Endodermal cell (in vitro differentiated cells): ENCODE data around the gene CDH2. TPM values are rescaled to one million over a fixed set of nuclear protein-coding genes. Genes with fewer than 3 reads are reported as not detected.

ENCODE experiments used
- DNase-seq: peaks from one replicate; pipeline ENCODE4 v3.0.0-alpha.2; 2017
- H3K27ac ChIP-seq: 2 replicates; pipeline ENCODE4 v1.5.1; 2013; ENCODE audit warnings: mild to moderate bottlenecking, low read depth, low read length, moderate library complexity
- H3K27me3 ChIP-seq: 2 replicates; pipeline ENCODE4 v1.6.1; 2013; ENCODE audit warnings: mild to moderate bottlenecking, low read length, moderate library complexity; ENCODE audit not compliant: insufficient read depth, control insufficient read depth, poor library complexity, severe bottlenecking
- H3K36me3 ChIP-seq: 2 replicates; pipeline ENCODE4 v1.7.0; 2013; ENCODE audit warnings: mild to moderate bottlenecking, low read length, moderate library complexity; ENCODE audit not compliant: control insufficient read depth, insufficient read depth
- H3K4me1 ChIP-seq: one replicate; pipeline ENCODE4 v1.7.0; 2013; ENCODE audit warnings: low read length; ENCODE audit not compliant: control insufficient read depth, insufficient read depth
- H3K4me3 ChIP-seq: 2 replicates; pipeline ENCODE4 v1.5.1; 2013; ENCODE audit warnings: mild to moderate bottlenecking, low read length, moderate library complexity
- H3K9ac ChIP-seq: 2 replicates; pipeline ENCODE4 v1.6.1; 2013; ENCODE audit warnings: mild to moderate bottlenecking, low read length, moderate library complexity; ENCODE audit not compliant: poor library complexity, severe bottlenecking; ENCODE audit errors: extremely low read depth
- H3K9me3 ChIP-seq: 2 replicates; pipeline ENCODE4 v1.6.1; 2013; ENCODE audit warnings: mild to moderate bottlenecking, low read length, moderate library complexity; ENCODE audit not compliant: control insufficient read depth
- H3K27ac Mint-ChIP-seq: 2 replicates; pipeline ENCODE4 v1.8.0; 2020; ENCODE audit warnings: mixed read lengths
- H3K27me3 Mint-ChIP-seq: 2 replicates; pipeline ENCODE4 v1.8.0; 2021; ENCODE audit warnings: mild to moderate bottlenecking, mixed read lengths; ENCODE audit not compliant: insufficient read depth
- H3K36me3 Mint-ChIP-seq: 2 replicates; pipeline ENCODE4 v1.8.0; 2020; ENCODE audit warnings: low read depth, mixed read lengths
- H3K4me1 Mint-ChIP-seq: 2 replicates; pipeline ENCODE4 v1.8.0; 2020; ENCODE audit warnings: mixed read lengths
- H3K4me3 Mint-ChIP-seq: 2 replicates; pipeline ENCODE4 v1.8.0; 2020; ENCODE audit warnings: mild to moderate bottlenecking, moderate library complexity, mixed read lengths
- H3K9me3 Mint-ChIP-seq: 2 replicates; pipeline ENCODE4 v1.8.0; 2020; ENCODE audit warnings: mild to moderate bottlenecking, mixed read lengths
- CTCF ChIP-seq: fragments of 200-600 bp; sonication (generic); conservative IDR thresholded peaks from 2 replicates; pipeline ENCODE4 v1.5.0; 2021; ENCODE audit warnings: antibody characterized with exemption, mild to moderate bottlenecking
- WGBS, 2 experiments: methylation state at CpG; one replicate each; pipeline versions ENCODE4 v1.1.5 to v1.1.7; 2013; ENCODE audit warnings: missing lambda C conversion rate in 2 of 2, mixed read lengths in 1 of 2; ENCODE audit not compliant: insufficient coverage in 1 of 2, insufficient read length in 1 of 2; 5-methylcytosine and 5-hydroxymethylcytosine counted together
- total RNA-seq, 2 donors: library from RNA; stranded (reverse); fragmentation: NEBNext Ultra II Directional in 1 of 2; extraction: Animal tissue kit (Norgen Biotek cat#: 25700) in 1 of 2; gene quantifications; 2 replicates in 1 of 2; 3 replicates in 1 of 2; pipeline ENCODE4 v1.2.1, GENCODE V29; 2021

CDH2 gene
- total RNA-seq, 2 donors from 2014 or later: 486 to 572 TPM

- Mint-ChIP-seq H3K9me3 (no peaks in the 10 kb centered on the region), H3K4me3 (peak overlapping the region; percentile 11), H3K27me3 (no peaks in the 10 kb centered on the region), H3K27ac (peak overlapping the region; percentile 89), H3K36me3 (peaks cover 17% of the 10 kb centered on the region), H3K4me1 (peaks cover 79% of the 10 kb centered on the region)
- Histone ChIP-seq H3K36me3 (peaks cover 37% of the 10 kb centered on the region), H3K4me3 (peak overlapping the region; percentile 53), H3K9me3 (no peaks in the 10 kb centered on the region), H3K27me3 (no peaks in the 10 kb centered on the region), H3K27ac (no peak overlapping the region), H3K4me1 (peaks cover 35% of the 10 kb centered on the region), H3K9ac (no peak overlapping the region)
- TF ChIP-seq CTCF: no peak
- DNase-seq: no peak
- WGBS, 2 experiments: 85 to 100% methylated on average over 2 of the region's 2 CpGs
Observed at GRCh38 chr18:28079883-28080282, 97.0 kb downstream of the CDH2 start.

- no peaks in the 10 kb centered on the region for H3K9me3 ChIP-seq
- H3K27ac ChIP-seq: peak overlapping the region; percentile 29
- H3K4me3 ChIP-seq: peak overlapping the region; percentile 68
- no peak for DNase-seq
- 35 to 52% methylated on average over 2 of the region's 2 CpGs for WGBS, 2 experiments
- no peaks in the 10 kb centered on the region for H3K27me3 ChIP-seq
- peak overlapping the region; percentile 43 for H3K9ac ChIP-seq
- Mint-ChIP-seq H3K36me3 (peaks cover 15% of the 10 kb centered on the region), H3K4me3 (peak overlapping the region; percentile 11), H3K27me3 (no peaks in the 10 kb centered on the region), H3K9me3 (no peaks in the 10 kb centered on the region), H3K27ac (peak overlapping the region; percentile 89), H3K4me1 (peaks cover 76% of the 10 kb centered on the region)
- peaks cover 30% of the 10 kb centered on the region for H3K36me3 ChIP-seq
- H3K4me1 ChIP-seq: peaks cover 41% of the 10 kb centered on the region
- TF ChIP-seq CTCF: no peak
Observed at GRCh38 chr18:28078849-28079248, 98.1 kb downstream of the CDH2 start.

GRCh38 chr18:28078298-28078697 is 98.6 kb downstream of the CDH2 start:
- Mint-ChIP-seq H3K27me3 (no peaks in the 10 kb centered on the region), H3K36me3 (peaks cover 11% of the 10 kb centered on the region), H3K4me3 (peak overlapping the region; percentile 11), H3K27ac (peak overlapping the region; percentile 89), H3K9me3 (no peaks in the 10 kb centered on the region), H3K4me1 (peaks cover 76% of the 10 kb centered on the region)
- Histone ChIP-seq H3K9me3 (no peaks in the 10 kb centered on the region), H3K27me3 (no peaks in the 10 kb centered on the region), H3K9ac (peak overlapping the region; percentile 43), H3K27ac (peak overlapping the region; percentile 29), H3K4me1 (peaks cover 42% of the 10 kb centered on the region), H3K4me3 (peak overlapping the region; percentile 68), H3K36me3 (peaks cover 28% of the 10 kb centered on the region)
- DNase-seq: no peak
- no peak for TF ChIP-seq CTCF
- 80% methylated on average over 4 of the region's 4 CpGs; no CpG with 5 or more reads in 1 of the 2 experiments for WGBS, 2 experiments
